BJ (cell line): ENCODE data around the gene RGS6. TPM values are rescaled to one million over a fixed set of nuclear protein-coding genes. Genes with fewer than 3 reads are reported as not detected.

Source experiments
- CTCF ChIA-PET: fragments of 350-600 bp; formaldehyde crosslinking; extraction: SDS; loops from one replicate; lab custom pipeline; 2021; ENCODE audit warnings: antibody characterized with exemption, inconsistent platforms; lab: Yijun Ruan, JAX
- POLR2A ChIA-PET: fragments of 300-600 bp; sonication (Branson Sonifier 250); formaldehyde crosslinking; extraction: SDS; loops from one replicate; lab custom pipeline; 2021; ENCODE audit warnings: antibody characterized with exemption; lab: Charles Lee
- DNase-seq: peaks from one replicate; pipeline ENCODE4 v3.0.0-alpha.2; 2011; ENCODE audit warnings: low read depth
- H3K27me3 ChIP-seq: 2 replicates; pipeline ENCODE4 v1.6.0; 2011; ENCODE audit warnings: low read length; ENCODE audit not compliant: control insufficient read depth, insufficient read depth
- H3K36me3 ChIP-seq: 2 replicates; pipeline ENCODE4 v1.5.1; 2011; ENCODE audit warnings: low read length; ENCODE audit not compliant: control insufficient read depth, insufficient read depth
- H3K4me3 ChIP-seq: 2 replicates; pipeline ENCODE4 v1.5.1; 2011; ENCODE audit warnings: low read depth, mild to moderate bottlenecking, control low read depth, low read length
- polyA plus RNA-seq: library from polyadenylated mRNA; depleted of rRNA; stranded (reverse); fragments of >200 nt; gene quantifications from 2 replicates; pipeline ENCODE4 v1.2.3, GENCODE V29; 2011
- TF ChIP-seq, protein P1 (sequence below): IDR thresholded peaks from 2 replicates; pipeline ENCODE4 v1.5.1; 2011; ENCODE audit warnings: low read depth, mild to moderate bottlenecking, control low read depth, inconsistent platforms, low read length, moderate library complexity; ENCODE audit not compliant: insufficient read depth

RGS6 gene
- polyA plus RNA-seq, 1 experiment: not detected

GRCh38 chr14:72172049-72172448 lies 239.8 kb downstream of the RGS6 start:
- CTCF ChIA-PET: no interaction called here
- no peak for DNase-seq
- POLR2A ChIA-PET: no interaction called here
- H3K36me3 ChIP-seq: no peaks in the 10 kb centered on the region
- no peaks in the 10 kb centered on the region for H3K27me3 ChIP-seq
- no peak overlapping the region for H3K4me3 ChIP-seq
- TF ChIP-seq, protein P1, sequence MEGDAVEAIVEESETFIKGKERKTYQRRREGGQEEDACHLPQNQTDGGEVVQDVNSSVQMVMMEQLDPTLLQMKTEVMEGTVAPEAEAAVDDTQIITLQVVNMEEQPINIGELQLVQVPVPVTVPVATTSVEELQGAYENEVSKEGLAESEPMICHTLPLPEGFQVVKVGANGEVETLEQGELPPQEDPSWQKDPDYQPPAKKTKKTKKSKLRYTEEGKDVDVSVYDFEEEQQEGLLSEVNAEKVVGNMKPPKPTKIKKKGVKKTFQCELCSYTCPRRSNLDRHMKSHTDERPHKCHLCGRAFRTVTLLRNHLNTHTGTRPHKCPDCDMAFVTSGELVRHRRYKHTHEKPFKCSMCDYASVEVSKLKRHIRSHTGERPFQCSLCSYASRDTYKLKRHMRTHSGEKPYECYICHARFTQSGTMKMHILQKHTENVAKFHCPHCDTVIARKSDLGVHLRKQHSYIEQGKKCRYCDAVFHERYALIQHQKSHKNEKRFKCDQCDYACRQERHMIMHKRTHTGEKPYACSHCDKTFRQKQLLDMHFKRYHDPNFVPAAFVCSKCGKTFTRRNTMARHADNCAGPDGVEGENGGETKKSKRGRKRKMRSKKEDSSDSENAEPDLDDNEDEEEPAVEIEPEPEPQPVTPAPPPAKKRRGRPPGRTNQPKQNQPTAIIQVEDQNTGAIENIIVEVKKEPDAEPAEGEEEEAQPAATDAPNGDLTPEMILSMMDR: no peak

DNA sequence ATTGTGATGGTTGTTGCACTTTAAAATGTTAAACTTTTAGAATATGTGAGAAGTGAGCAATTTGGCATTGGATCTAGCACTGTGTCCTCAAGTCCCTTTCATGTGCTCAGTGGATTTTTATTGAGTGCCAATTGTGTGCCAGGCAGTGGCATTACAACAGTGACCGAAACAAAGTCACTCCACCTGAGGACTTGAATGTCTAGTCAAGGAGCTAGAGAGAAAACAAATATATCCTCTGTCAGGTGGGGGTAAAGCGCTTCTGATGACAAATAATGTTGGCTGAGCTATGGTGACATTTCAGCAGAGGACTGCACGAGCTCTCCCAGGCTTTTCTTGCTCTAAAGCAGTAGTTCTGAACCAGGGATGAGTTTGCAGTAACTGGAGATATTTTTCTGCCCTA lies 240.4 kb downstream of the RGS6 start:
- ChIA-PET CTCF (no interaction called here), POLR2A (no interaction called here)
- no peak overlapping the region for H3K4me3 ChIP-seq
- H3K36me3 ChIP-seq: no peaks in the 10 kb centered on the region
- DNase-seq: no peak
- TF ChIP-seq, protein P1: no peak
- H3K27me3 ChIP-seq: no peaks in the 10 kb centered on the region

DNA sequence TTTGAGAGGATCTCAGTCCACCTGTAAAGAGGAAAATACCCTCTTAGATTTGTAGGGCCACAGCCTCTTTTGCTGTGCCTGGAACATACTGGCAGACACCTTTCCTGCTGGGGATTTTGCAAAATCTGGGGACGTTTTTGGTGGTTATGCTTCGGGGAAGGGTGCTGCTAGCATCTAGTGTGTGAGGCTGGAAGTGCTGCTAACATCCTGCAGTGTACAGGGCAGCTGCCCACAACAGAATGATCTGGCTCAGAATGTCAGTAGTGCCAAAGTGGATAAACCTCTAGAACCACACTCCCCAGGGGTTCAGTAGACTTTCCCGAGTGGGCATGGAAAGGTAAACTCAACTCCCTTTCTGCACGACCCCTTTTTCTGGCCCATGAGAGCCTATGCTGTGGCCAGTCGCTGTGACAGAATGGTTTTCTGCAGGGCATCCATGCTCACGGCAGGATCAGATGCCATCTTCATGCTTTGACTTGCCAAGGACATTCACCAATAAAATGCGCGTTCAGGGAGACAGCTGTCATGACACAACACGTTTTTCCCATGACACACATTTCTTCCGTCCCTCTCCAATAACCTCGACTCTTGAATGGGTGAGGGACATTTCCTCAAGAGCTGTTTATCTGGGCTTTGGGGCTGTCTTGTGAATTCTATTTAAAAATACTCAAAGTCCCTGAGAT lies 240.9 kb downstream of the RGS6 start:
- POLR2A ChIA-PET: no interaction called here

GRCh38 chr14:72177251-72177650 lies 245.0 kb downstream of the RGS6 start:
- TF ChIP-seq, protein P1: no peak
- Histone ChIP-seq H3K4me3 (no peak overlapping the region), H3K27me3 (no peaks in the 10 kb centered on the region), H3K36me3 (no peaks in the 10 kb centered on the region)
- CTCF ChIA-PET: interaction anchor here (1.0 kb wide), 1 partner anchor 10 kb away, joined by 3 read pairs; no protein-coding TSS in a partner anchor
- POLR2A ChIA-PET: no interaction called here
- DNase-seq: no peak

More for the DNA sequence above, 240.9 kb downstream of the RGS6 start:
- H3K4me3 ChIP-seq: no peak overlapping the region
- TF ChIP-seq, protein P1: no peak
- DNase-seq: no peak
- CTCF ChIA-PET: no interaction called here
- H3K36me3 ChIP-seq: no peaks in the 10 kb centered on the region
- no peaks in the 10 kb centered on the region for H3K27me3 ChIP-seq

GRCh38 chr14:72178517-72178916 lies 246.3 kb downstream of the RGS6 start:
- POLR2A ChIA-PET: no interaction called here

More at GRCh38 chr14:72178517-72178916, 246.3 kb downstream of the RGS6 start:
- no peaks in the 10 kb centered on the region for H3K36me3 ChIP-seq
- no peak for DNase-seq
- TF ChIP-seq, protein P1: no peak
- CTCF ChIA-PET: no interaction called here
- H3K27me3 ChIP-seq: no peaks in the 10 kb centered on the region
- no peak overlapping the region for H3K4me3 ChIP-seq
